GM19467 (cell line): ENCODE results near the gene GP2.

ENCODE experiments used
- ATAC-seq: cut with Tn5 transposase; IDR thresholded peaks from one replicate; pipeline ENCODE4 v1.9.1; 2021; ENCODE audit warnings: mild to moderate bottlenecking, moderate library complexity; ENCODE audit not compliant: unreplicated experiment

The GP2 gene

GRCh38 chr16:20308266-20308665 is 19.0 kb downstream of the GP2 start:
- ATAC-seq = no peak

GRCh38 chr16:20307791-20308190 is 19.5 kb downstream of the GP2 start:
- ATAC-seq = no peak

- no peak for ATAC-seq
Measured at GRCh38 chr16:20307240-20307671, 20.1 kb downstream of the GP2 start.

- no peak for ATAC-seq
Measured at GRCh38 chr16:20306401-20306800, 20.9 kb downstream of the GP2 start.

GRCh38 chr16:20303012-20303411 is 24.3 kb downstream of the GP2 start:
- no peak for ATAC-seq

GRCh38 chr16:20302389-20302788 is 24.9 kb downstream of the GP2 start:
- ATAC-seq = no peak

- no peak for ATAC-seq
Measured at GRCh38 chr16:20301840-20302239, 25.5 kb downstream of the GP2 start.

GRCh38 chr16:20300312-20301097 is 26.8 kb downstream of the GP2 start:
- ATAC-seq = peak; percentile 74

- no peak for ATAC-seq
Measured at GRCh38 chr16:20298452-20298851, 28.9 kb downstream of the GP2 start.

- no peak for ATAC-seq
Measured at GRCh38 chr16:20291208-20292206, 35.8 kb downstream of the GP2 start.

GRCh38 chr16:20289571-20289970 is 37.7 kb downstream of the GP2 start:
- no peak for ATAC-seq

- ATAC-seq = no peak
Measured at GRCh38 chr16:20285993-20286499, 41.3 kb downstream of the GP2 start.

GRCh38 chr16:20280259-20280658 is 47.1 kb downstream of the GP2 start:
- ATAC-seq = no peak

- no peak for ATAC-seq
Measured at GRCh38 chr16:20271893-20272292, 55.4 kb downstream of the GP2 start.

- no peak for ATAC-seq
Measured at GRCh38 chr16:20268409-20268808, 58.9 kb downstream of the GP2 start.

- ATAC-seq = no peak
Measured at GRCh38 chr16:20265019-20265418, 62.3 kb downstream of the GP2 start.

- ATAC-seq = no peak
Measured at GRCh38 chr16:20263138-20263855, 64.0 kb downstream of the GP2 start.

- ATAC-seq = no peak
Measured at GRCh38 chr16:20262248-20262647, 65.1 kb downstream of the GP2 start.

GRCh38 chr16:20260215-20261009 is 66.9 kb downstream of the GP2 start:
- ATAC-seq = no peak
